NCI-H1436 treated with DMSO at 0.1 percent for 48 hours (cell line): Measurements from ENCODE around the gene ARHGAP1.

Source experiments
- DNase-seq: peaks from one replicate; lab custom pipeline; 2025; lab: John Stamatoyannopoulos, UW

ARHGAP1 gene

DNA sequence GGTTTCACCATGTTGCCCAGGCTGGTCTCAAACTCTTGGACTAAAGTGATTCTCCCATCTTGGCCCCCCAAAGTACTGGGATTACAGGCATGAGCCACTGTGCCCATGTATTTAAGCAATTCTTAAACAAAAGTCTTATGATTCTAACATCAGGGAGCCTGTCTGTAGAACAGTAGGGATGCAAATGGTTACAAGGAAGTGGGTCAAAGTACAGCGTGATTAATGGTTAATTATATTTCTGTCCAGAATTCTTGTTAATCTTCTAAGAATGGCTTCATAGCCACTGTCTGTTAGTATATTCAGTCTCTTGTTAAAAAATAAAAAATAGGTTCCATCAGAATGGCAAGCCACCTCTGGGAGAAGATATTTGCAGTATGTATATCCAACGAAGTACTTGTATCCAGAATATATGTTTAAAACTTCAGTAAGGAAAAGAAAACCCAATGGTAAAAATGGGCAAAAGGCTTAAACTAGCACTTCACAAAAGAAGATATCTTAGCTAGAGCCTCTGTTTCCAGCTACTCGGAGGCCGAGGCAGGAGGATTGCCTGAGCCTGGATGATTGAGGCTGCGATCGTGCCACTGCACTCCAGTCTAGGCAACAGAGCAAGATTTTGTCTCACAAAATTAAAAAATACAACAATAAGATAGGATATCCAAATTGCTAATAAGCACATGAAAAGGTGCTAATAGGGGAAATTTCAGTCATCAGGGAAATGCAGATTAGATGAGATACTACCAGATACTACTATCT lies 60.2 kb downstream of the ARHGAP1 start:
- DNase-seq: no peak

DNA sequence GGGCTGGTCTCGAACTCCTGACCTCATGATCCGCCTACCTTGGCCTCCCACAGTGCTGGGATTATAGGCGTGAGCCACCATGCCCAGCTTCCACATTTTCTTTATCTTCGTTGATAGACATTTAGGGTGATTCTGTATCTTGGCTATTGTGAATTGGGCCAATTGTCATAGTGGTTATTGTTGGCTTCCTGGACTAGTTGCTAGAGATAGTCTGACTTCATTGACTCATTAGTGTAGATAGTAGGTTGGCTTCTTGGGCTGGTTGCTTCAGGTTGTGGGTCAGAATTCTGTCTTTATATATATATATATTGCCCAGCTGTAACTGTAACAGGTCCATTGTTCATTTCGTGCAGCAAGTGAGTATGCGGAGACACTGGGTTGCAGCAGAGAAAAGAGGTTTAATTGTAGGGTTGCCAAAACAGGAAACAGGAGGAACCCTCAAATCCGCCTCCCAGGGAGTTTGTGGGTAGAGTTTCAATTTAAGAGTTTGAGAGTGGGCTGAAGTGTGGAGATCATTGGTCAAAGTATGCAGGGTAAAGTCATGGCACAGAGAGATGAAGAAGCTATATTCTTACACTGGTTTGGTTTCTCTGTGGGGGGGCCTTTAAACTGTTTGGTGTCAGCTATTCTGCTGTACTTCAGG lies 61.1 kb downstream of the ARHGAP1 start:
- no peak for DNase-seq

DNA sequence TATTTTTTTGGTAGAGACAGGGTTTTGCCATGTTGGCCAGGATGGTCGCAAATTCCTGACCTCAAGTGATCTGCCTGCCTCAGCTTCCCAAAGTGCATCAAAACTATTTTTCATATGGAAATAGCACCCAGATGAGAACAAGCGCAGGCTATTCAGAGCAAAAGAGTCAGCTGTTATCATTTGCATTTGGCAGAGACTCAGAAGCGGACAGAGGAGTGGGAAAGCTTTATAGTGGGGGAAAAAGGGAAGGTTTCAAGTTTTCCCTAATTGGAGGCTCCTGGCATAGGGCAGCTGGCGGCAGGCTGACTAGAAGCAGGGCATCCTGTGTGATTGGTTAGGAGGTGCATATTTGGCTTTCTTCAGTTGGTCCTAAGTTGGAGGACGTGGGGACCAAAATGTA lies 62.9 kb downstream of the ARHGAP1 start:
- DNase-seq: no peak

DNA sequence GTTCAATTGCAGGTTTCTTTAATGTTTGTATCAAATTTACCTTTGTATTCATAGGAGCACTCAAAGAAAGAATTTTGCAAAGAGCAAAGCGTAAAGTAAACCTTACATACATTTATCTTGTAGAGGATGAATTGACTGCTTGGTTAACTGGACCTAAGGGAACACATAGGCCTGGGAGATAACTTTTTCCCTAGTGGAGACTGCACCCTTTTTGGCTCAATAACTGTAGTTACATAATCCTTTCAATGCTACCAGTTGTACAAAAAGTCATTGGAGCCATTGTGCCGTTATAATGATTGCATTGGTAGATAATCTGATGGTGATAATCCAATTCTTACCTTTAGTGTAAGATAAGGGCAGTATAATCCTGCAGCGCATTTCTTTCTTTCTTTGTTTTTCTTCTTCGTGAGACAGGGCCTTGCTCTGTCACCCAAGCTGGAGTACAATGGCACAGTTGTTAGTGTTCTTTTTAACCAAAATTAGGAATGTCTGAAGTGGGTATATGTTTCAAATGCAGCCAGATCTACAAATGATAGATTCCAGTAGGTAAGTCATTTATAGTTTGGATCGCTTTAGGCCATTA lies 64.8 kb downstream of the ARHGAP1 start:
- DNase-seq: no peak

DNA sequence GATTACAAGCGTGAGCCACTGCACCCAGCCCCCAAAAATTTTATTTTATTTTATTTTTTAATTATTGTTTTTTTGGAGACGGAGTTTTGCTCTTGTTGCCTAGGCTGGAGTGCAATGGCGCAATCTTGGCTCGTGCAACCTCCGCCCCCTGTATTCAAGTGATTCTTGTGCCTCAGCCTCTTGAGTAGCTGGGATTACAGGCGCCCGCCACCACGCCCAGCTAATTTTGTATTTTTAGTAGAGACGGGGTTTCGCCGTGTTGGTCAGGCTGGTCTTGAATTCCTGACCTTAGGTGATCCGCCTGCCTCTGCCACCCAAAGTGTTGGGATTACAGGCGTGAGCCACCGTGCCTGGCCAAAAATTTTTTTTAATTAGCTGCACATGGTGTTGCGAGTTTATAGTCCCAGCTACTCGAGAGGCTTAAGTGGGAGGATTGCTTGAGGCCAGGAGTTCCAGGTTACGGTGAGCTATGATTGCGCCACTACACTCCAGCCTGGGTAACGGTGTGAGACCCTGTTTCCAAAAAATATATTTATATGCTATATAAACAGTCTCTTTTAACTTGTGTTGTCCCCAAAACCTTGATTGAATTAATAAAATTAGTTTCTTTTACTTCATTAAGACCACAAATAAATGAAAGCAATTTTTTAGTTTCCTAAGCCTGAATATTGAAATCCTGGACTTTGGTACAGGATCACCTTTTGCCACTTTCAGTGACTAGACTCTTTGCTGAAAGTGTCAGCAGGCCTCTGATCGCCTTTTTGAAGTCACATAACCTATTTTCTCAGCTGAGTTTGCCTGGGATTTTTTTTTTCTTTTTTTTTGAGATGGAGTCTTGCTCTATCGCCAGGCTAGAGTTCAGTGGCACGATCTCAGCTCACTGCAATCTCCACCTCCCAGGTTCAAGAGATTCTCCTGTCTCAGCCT lies 66.9 kb downstream of the ARHGAP1 start:
- DNase-seq: no peak

DNA sequence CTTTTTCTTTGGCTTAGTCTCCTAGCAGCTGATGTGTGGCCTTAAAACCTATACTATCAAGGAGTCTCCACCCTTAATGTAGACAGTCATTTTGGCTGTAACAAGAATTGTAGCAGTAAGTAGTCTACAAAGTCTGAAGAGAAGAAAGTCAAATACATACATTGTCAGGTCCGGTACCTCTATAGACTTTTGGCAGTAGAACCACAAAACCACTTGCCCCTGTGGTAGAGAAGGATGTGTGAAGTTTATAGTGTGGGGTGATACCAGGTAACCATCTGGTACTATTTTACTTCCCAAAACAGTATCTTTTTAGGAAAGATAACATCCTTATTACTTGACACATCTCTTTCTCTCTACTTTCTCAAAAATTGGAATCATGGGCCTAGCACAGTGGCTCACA lies 67.9 kb downstream of the ARHGAP1 start:
- DNase-seq: no peak

DNA sequence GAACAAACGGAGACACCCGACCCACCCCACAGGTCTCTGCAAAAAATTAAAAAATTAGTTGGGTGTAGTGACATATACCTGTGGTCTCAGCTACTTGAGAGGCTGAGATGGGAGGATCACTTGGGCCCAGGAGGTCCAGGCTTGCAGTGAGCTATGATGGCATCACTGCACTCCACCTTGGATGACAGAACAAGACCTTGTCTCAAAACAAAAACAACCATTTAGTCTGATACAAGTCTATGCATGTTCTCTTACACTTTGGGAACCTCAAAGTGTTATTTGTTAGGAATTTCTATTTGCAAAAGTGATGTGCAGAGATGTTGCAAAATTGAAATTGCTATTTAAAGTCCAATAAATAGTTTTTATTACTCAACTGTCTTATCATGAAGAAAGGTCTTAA lies 68.7 kb downstream of the ARHGAP1 start:
- DNase-seq: no peak

DNA sequence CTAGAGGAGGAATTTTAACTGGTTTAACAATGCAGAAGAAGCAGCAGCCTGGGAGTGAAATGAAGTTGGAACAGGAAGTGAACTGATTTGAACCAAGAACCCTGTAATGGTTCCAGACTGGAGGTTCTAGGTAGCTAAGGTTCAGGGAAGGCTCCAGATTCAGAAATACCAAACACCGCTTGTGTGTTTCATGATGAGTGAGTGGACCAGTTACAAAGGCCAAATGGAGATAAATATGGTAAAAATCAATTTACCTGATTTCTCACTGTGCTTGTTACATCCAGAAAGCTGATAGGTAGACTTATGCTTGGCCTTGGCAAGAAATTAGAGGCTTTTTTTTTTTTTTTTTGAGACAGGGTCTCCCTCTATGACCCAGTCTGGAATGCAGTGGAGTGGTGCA lies 70.2 kb downstream of the ARHGAP1 start:
- no peak for DNase-seq

DNA sequence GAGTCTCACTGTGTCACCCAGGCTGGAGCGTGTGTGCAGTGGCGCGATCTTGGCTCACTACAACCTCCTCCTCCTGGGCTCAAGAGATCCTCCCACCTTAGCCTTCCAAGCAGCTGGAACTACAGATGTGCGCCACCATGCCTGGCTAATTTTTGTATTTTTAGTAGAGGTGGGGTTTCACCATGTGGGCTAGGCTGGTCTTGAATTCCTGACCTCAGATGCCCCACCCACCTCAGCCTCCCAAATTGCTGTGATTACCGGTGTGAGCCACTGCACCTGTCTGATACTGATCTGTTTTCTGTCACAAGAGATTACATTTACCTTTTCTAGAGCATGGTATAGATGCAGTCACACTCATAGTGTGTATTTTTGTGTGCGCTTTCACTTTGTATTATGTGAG lies 71.5 kb downstream of the ARHGAP1 start:
- no peak for DNase-seq
